NB4 (cell line): Measurements from ENCODE around the gene NME5.
A peak's percentile ranks its signal among the peaks of the same experiment; 100 is the strongest.
"Not testable (repeated sequence)": the region's sequence is repeated elsewhere in the genome, so short reads cannot be mapped to it uniquely, and the experiment has no call there.

Experiments used
- DNase-seq: peaks from one replicate; pipeline ENCODE4 v3.0.0; 2010; ENCODE audit warnings: low read depth
- H3K4me3 ChIP-seq: one replicate; pipeline ENCODE4 v1.5.1; 2011; ENCODE audit warnings: mild to moderate bottlenecking, low read depth, low read length, moderate library complexity
- CTCF ChIP-seq: IDR thresholded peaks from one replicate; pipeline ENCODE4 v1.5.1; 2012; ENCODE audit warnings: low read depth, low read length
- MAX ChIP-seq: IDR thresholded peaks from 2 replicates; pipeline ENCODE4 v1.6.1; 2011; ENCODE audit warnings: low read depth, low read length
- MYC ChIP-seq: IDR thresholded peaks from 2 replicates; pipeline ENCODE4 v1.6.1; 2011; ENCODE audit warnings: low read depth, low read length
- POLR2A ChIP-seq: IDR thresholded peaks from 2 replicates; pipeline ENCODE4 v1.6.1; 2011; ENCODE audit warnings: mild to moderate bottlenecking; ENCODE audit not compliant: insufficient read length; ENCODE audit errors: extremely low read depth

The NME5 gene

GRCh38 chr5:138078006-138078643, 61.1 kb downstream of the NME5 start:
- TF ChIP-seq POLR2A (no peak), CTCF (no peak), MAX (no peak), MYC (no peak)
- no peak for DNase-seq
- H3K4me3 ChIP-seq, result no peak overlapping the region

GRCh38 chr5:138077064-138077696, 62.0 kb downstream of the NME5 start:
- peak; percentile 58 for DNase-seq
- H3K4me3 ChIP-seq, result no peak overlapping the region
- TF ChIP-seq MAX (0 out of 2 replicates have a peak, but pooled peaks have one; percentile 6), POLR2A (no peak), MYC (no peak; the same call in 1 of the 2 replicates), CTCF (peak; percentile 88)

- not testable (repeated sequence) for DNase-seq, H3K4me3 ChIP-seq
Observed at GRCh38 chr5:138070026-138070425, 69.2 kb downstream of the NME5 start.

GRCh38 chr5:138068742-138069600, 70.3 kb downstream of the NME5 start:
- H3K4me3 ChIP-seq, result no peak overlapping the region
- peak; percentile 76 for DNase-seq
- TF ChIP-seq POLR2A (no peak), CTCF (peak; percentile 75), MYC (no peak), MAX (0 out of 2 replicates have a peak, but pooled peaks have one; percentile 40)

- H3K4me3 ChIP-seq, result no peak overlapping the region
- DNase-seq, result no peak
- no peak for TF ChIP-seq MAX
- TF ChIP-seq MYC, result no peak
- TF ChIP-seq CTCF, result no peak
- no peak for TF ChIP-seq POLR2A
Observed at GRCh38 chr5:138067945-138068344, 71.3 kb downstream of the NME5 start.
